Liver (tissue), 9 donors: ENCODE data around the gene ADTRP. TPM values are rescaled to one million over a fixed set of nuclear protein-coding genes. Genes with fewer than 3 reads are reported as not detected.

ENCODE experiments used
- DNase-seq: peaks from one replicate; pipeline ENCODE4 v3.0.0-alpha.2; 2017; ENCODE audit warnings: low spot score
- H3K27ac ChIP-seq, 2 donors: one replicate each; pipeline ENCODE4 v1.7.0; 2013; ENCODE audit warnings: inconsistent platforms in 2 of 2, low read length in 2 of 2, control low read depth in 1 of 2, low read depth in 1 of 2, mild to moderate bottlenecking in 1 of 2
- H3K27me3 ChIP-seq, 4 donors: one replicate each; pipeline versions ENCODE4 v1.6.1 to v1.7.0; 2013; ENCODE audit warnings: low read length in 3 of 4, inconsistent platforms in 1 of 4, mild to moderate bottlenecking in 1 of 4, moderate library complexity in 1 of 4; ENCODE audit not compliant: control insufficient read depth in 4 of 4, insufficient read depth in 4 of 4
- H3K36me3 ChIP-seq, 4 donors: one replicate each; pipeline versions ENCODE4 v1.6.1 to v1.7.0; 2013; ENCODE audit warnings: low read length in 3 of 4, mild to moderate bottlenecking in 3 of 4, low read depth in 1 of 4, moderate library complexity in 1 of 4; ENCODE audit not compliant: control insufficient read depth in 4 of 4, insufficient read depth in 3 of 4
- H3K4me1 ChIP-seq, 4 donors: one replicate each; pipeline versions ENCODE4 v1.6.1 to v1.7.0; 2013; ENCODE audit warnings: low read length in 3 of 4, mild to moderate bottlenecking in 3 of 4, moderate library complexity in 1 of 4; ENCODE audit not compliant: control insufficient read depth in 4 of 4, insufficient read depth in 4 of 4
- H3K4me3 ChIP-seq, 3 donors: one replicate each; pipeline versions ENCODE4 v1.6.1 to v1.7.0; 2013; ENCODE audit warnings: low read length in 3 of 3, control low read depth in 1 of 3, low read depth in 1 of 3, mild to moderate bottlenecking in 1 of 3
- H3K9ac ChIP-seq, 2 donors: one replicate each; pipeline ENCODE4 v1.7.0; 2013; ENCODE audit warnings: low read length in 2 of 2, mild to moderate bottlenecking in 2 of 2, moderate library complexity in 2 of 2, control low read depth in 1 of 2, low read depth in 1 of 2
- H3K9me3 ChIP-seq, 4 donors: one replicate each; pipeline versions ENCODE4 v1.6.1 to v1.7.0; 2013; ENCODE audit warnings: low read length in 3 of 4; ENCODE audit not compliant: control insufficient read depth in 4 of 4
- ATF3 ChIP-seq: IDR thresholded peaks from 2 replicates; pipeline ENCODE4 v1.6.1; 2016; ENCODE audit warnings: antibody characterized with exemption
- CTCF ChIP-seq: fragments of 150-350 bp; IDR thresholded peaks from 2 replicates; pipeline ENCODE4 v1.5.1; 2017; ENCODE audit warnings: improper control_type of control experiment, low read depth, low read length; ENCODE audit not compliant: missing input control
- EGR1 ChIP-seq, 2 donors: IDR thresholded peaks; 2 replicates each; pipeline ENCODE4 v1.6.1; 2016 to 2018; ENCODE audit warnings: antibody characterized with exemption in 2 of 2, low read depth in 2 of 2
- FOXA1 ChIP-seq: IDR thresholded peaks from 2 replicates; pipeline ENCODE4 v1.6.1; 2016; ENCODE audit warnings: antibody characterized with exemption
- FOXA2 ChIP-seq: IDR thresholded peaks from 2 replicates; pipeline ENCODE4 v1.6.1; 2016; ENCODE audit warnings: antibody characterized with exemption
- GABPA ChIP-seq, 2 donors: IDR thresholded peaks in 1 of 2; conservative IDR thresholded peaks in 1 of 2; 2 replicates each; pipeline ENCODE4 v1.6.1; 2016; ENCODE audit warnings: antibody characterized with exemption in 2 of 2, mild to moderate bottlenecking in 1 of 2, moderate library complexity in 1 of 2
- HNF4A ChIP-seq, 2 donors: conservative IDR thresholded peaks; 2 replicates each; pipeline ENCODE4 v1.6.1; 2016; ENCODE audit warnings: antibody characterized with exemption in 2 of 2, mild to moderate bottlenecking in 2 of 2
- JUND ChIP-seq, 2 donors: IDR thresholded peaks; 2 replicates each; pipeline ENCODE4 v1.6.1; 2016; ENCODE audit warnings: antibody characterized with exemption in 2 of 2
- MAX ChIP-seq: IDR thresholded peaks from 2 replicates; pipeline ENCODE4 v1.6.1; 2016; ENCODE audit warnings: antibody characterized with exemption
- RAD21 ChIP-seq, 2 donors: IDR thresholded peaks; 2 replicates each; pipeline ENCODE4 v1.6.1; 2016; ENCODE audit warnings: antibody characterized with exemption in 2 of 2, mild to moderate bottlenecking in 2 of 2
- REST ChIP-seq: IDR thresholded peaks from 2 replicates; pipeline ENCODE4 v1.6.1; 2016; ENCODE audit warnings: antibody characterized with exemption, mild to moderate bottlenecking
- RXRA ChIP-seq, 2 donors: IDR thresholded peaks; 2 replicates each; pipeline ENCODE4 v1.6.1; 2017 to 2018; ENCODE audit warnings: antibody characterized with exemption in 2 of 2, mild to moderate bottlenecking in 1 of 2
- TAF1 ChIP-seq: conservative IDR thresholded peaks from 2 replicates; pipeline ENCODE4 v1.6.1; 2016; ENCODE audit warnings: antibody characterized with exemption, mild to moderate bottlenecking
- YY1 ChIP-seq: IDR thresholded peaks from 2 replicates; pipeline ENCODE4 v1.6.1; 2016; ENCODE audit warnings: antibody characterized with exemption, mild to moderate bottlenecking
- WGBS: extraction: QIAGEN DNeasy Blood & Tissue Kit; methylation state at CpG from one replicate; pipeline ENCODE4 v1.1.7; 2013; 5-methylcytosine and 5-hydroxymethylcytosine counted together
- polyA plus RNA-seq, 2 donors: library from polyadenylated mRNA; stranded (reverse) in 1 of 2; unstranded in 1 of 2; fragments of 200-250 nt in 1 of 2; fragments of >200 nt in 1 of 2; fragmentation: Nextera tagmentation in 1 of 2; extraction: Ambion mirVana in 1 of 2; gene quantifications; one replicate each; pipeline versions ENCODE4 v1.2.1 to v1.2.3, GENCODE V29; 2013 to 2015
- total RNA-seq, 2 donors: library from RNA; depleted of rRNA; stranded (reverse); fragments of >200 nt; gene quantifications; one replicate each; pipeline ENCODE4 v1.2.3, GENCODE V29; 2014
- donor health status: healthy.
- donor health status: healthy.
- donor health status: healthy.
- donor health status: healthy.
- donor health status: healthy.

The ADTRP gene
- total and polyA plus RNA-seq, 4 donors, result 0.21 to 2.0 (median 0.50) TPM; not detected in 1

- no peak overlapping the region for H3K27ac ChIP-seq
- peaks cover 0 to 1% (median 0%) of the 10 kb centered on the region in 4 donors for H3K4me1 ChIP-seq
- no peaks in the 10 kb centered on the region for H3K36me3 ChIP-seq
- H3K9ac ChIP-seq, result no peak overlapping the region
- H3K9me3 ChIP-seq, result peaks cover 0 to 3% (median under 1%) of the 10 kb centered on the region in 4 donors
- TF ChIP-seq RXRA (IDR thresholded peaks at IDR 0.05) (no peak), EGR1 (IDR thresholded peaks at IDR 0.05; ENCODE audit: low read depth in 2 of 2) (no peak), RAD21 (IDR thresholded peaks at IDR 0.05) (no peak), HNF4A (conservative IDR thresholded peaks at IDR 0.05) (no peak), ATF3 (no peak), REST (no peak), FOXA1 (no peak), TAF1 (no peak), YY1 (no peak)
- H3K4me3 ChIP-seq, result no peak overlapping the region
- H3K27me3 ChIP-seq, result peaks cover 0 to 3% (median 0%) of the 10 kb centered on the region in 4 donors
- DNase-seq, result no peak
These were observed 106.3 kb downstream of the ADTRP start for GRCh38 chr6:11672256-11672655.

- no peak overlapping the region for H3K27ac ChIP-seq
- no peak overlapping the region for H3K4me3 ChIP-seq
- 94% methylated on average over 4 of the region's 4 CpGs for WGBS
- H3K4me1 ChIP-seq, result peaks cover 0 to 1% (median 0%) of the 10 kb centered on the region in 4 donors
- TF ChIP-seq CTCF (no peak), TAF1 (no peak), MAX (no peak), RXRA (IDR thresholded peaks at IDR 0.05) (no peak), ATF3 (no peak), FOXA2 (no peak), EGR1 (IDR thresholded peaks at IDR 0.05; ENCODE audit: low read depth in 2 of 2) (no peak), GABPA (IDR thresholded peaks at IDR 0.05 in 1 of 2, conservative IDR thresholded peaks at IDR 0.05 in 1 of 2) (no peak), REST (no peak), JUND (IDR thresholded peaks at IDR 0.05) (no peak)
- DNase-seq, result no peak
- H3K27me3 ChIP-seq, result no peaks in the 10 kb centered on the region
- H3K9ac ChIP-seq, result no peak overlapping the region
- H3K36me3 ChIP-seq, result no peaks in the 10 kb centered on the region
- H3K9me3 ChIP-seq, result peaks cover 0 to 3% (median under 1%) of the 10 kb centered on the region in 4 donors
These were observed 108.9 kb downstream of the ADTRP start for GRCh38 chr6:11669696-11670095.
